ENCODE measurements around the gene COPG1. TPM values are rescaled to one million over a fixed set of nuclear protein-coding genes. Genes with fewer than 3 reads are reported as not detected.

The COPG1 gene
- total RNA-seq, 1 donor from 2014 or later: 267 TPM

DNA sequence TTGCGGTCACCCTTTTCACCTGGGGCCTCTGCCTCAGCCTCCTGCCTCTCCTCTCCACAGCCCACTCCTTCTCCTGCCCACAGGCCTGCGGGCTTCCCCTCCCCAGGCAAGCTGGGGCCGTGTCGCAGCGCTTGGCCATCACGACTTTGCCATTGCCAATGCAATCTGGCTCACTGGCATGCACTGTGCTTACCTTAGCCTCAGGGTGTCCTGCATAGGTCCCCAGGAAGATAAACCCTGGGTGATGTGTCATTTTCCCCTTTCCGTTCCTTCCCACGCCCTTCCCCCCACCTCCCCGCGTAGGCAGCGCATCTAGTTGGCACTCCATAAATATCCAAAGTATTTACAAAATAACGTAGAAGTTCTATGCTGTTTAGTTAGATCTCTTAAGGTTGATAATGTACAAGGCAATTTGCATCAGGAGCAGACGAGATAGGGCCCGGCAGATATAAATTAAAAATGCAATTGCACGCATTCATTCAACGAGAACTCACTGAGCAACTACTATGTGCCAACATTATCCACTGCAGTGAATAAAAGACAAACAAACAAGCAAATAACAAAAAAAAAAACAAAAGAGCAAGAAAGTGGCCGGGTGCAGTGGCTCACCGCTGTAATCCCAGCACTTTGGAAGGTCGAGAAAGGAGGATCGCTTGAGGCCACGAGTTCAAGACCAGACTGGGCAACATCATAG is 973 bp upstream of the COPG1 start:
- FAIRE-seq: no peak
- peaks cover 26% of the 10 kb centered on the region for H3K4me1 Mint-ChIP-seq (ENCODE audit: low read depth, unreplicated experiment)

DNA sequence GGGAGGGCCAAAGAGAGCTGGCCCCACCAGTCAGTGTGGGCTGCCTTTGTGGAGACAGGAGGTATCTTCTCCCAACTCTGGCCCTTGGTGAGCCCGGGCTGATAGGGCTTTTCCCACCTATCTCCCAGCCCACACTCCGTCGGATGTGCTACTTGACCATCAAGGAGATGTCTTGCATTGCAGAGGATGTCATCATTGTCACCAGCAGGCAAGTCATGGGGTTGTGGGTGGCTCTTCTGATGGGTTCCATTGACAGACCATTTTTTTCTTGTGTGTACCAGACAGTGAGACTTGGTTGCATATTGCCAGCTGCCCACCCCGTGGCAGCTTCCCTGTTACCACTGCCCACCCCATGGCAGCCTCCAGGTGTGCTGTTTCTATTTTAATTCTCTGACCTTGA is 3.3 kb downstream of the COPG1 start:
- Mint-ChIP-seq H3K27me3 (ENCODE audit: low read depth, unreplicated experiment) (no peaks in the 10 kb centered on the region), H3K36me3 (ENCODE audit: low read depth, unreplicated experiment) (peaks cover 21% of the 10 kb centered on the region), H3K27ac (ENCODE audit: unreplicated experiment) (no peak overlapping the region), H3K4me3 (ENCODE audit: unreplicated experiment) (peak overlapping the region; percentile 54), H3K4me1 (ENCODE audit: low read depth, unreplicated experiment) (peaks cover 21% of the 10 kb centered on the region), H3K9me3 (ENCODE audit: unreplicated experiment) (no peaks in the 10 kb centered on the region)
- no peak for TF ChIP-seq EZH2 (IDR thresholded peaks at IDR 0.05; ENCODE audit: insufficient read depth, low read length)
- TF ChIP-seq, protein P1, sequence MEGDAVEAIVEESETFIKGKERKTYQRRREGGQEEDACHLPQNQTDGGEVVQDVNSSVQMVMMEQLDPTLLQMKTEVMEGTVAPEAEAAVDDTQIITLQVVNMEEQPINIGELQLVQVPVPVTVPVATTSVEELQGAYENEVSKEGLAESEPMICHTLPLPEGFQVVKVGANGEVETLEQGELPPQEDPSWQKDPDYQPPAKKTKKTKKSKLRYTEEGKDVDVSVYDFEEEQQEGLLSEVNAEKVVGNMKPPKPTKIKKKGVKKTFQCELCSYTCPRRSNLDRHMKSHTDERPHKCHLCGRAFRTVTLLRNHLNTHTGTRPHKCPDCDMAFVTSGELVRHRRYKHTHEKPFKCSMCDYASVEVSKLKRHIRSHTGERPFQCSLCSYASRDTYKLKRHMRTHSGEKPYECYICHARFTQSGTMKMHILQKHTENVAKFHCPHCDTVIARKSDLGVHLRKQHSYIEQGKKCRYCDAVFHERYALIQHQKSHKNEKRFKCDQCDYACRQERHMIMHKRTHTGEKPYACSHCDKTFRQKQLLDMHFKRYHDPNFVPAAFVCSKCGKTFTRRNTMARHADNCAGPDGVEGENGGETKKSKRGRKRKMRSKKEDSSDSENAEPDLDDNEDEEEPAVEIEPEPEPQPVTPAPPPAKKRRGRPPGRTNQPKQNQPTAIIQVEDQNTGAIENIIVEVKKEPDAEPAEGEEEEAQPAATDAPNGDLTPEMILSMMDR (IDR thresholded peaks at IDR 0.05; ENCODE audit: insufficient read depth, low read depth, low read length): no peak
- peak overlapping the region; percentile 43 for H3K9ac ChIP-seq (ENCODE audit: low read length)
- H4K20me1 ChIP-seq (ENCODE audit: insufficient read depth, low read length): peaks cover 50% of the 10 kb centered on the region
- peaks cover 47% of the 10 kb centered on the region for H3K36me3 ChIP-seq (ENCODE audit: insufficient read depth, low read length)
- H3K4me2 ChIP-seq (ENCODE audit: low read length): peak overlapping the region; percentile 0
- H3K79me2 ChIP-seq (ENCODE audit: insufficient read depth, low read length): peaks cover 87% of the 10 kb centered on the region
- H3K27me3 ChIP-seq (ENCODE audit: insufficient read depth, low read length): no peaks in the 10 kb centered on the region
- no peak overlapping the region for H2AFZ ChIP-seq (ENCODE audit: low read depth, low read length)
- peaks cover 24% of the 10 kb centered on the region for H3K4me1 ChIP-seq (ENCODE audit: insufficient read depth, low read length)
- no peak for FAIRE-seq
- no peak overlapping the region for H3K4me3 ChIP-seq (ENCODE audit: insufficient read depth, low read depth, low read length)
- no peaks in the 10 kb centered on the region for H3K9me3 ChIP-seq (ENCODE audit: insufficient read depth, low read depth, low read length)
- no peak for DNase-seq (ENCODE audit: low read depth)
- peak overlapping the region; percentile 37 for H3K27ac ChIP-seq (ENCODE audit: low read depth, low read length)

More for the DNA sequence above, 973 bp upstream of the COPG1 start:
- TF ChIP-seq EZH2 (IDR thresholded peaks at IDR 0.05; ENCODE audit: insufficient read depth, low read length): no peak
- TF ChIP-seq, protein P1 (IDR thresholded peaks at IDR 0.05; ENCODE audit: insufficient read depth, low read depth, low read length): no peak
- peaks cover 62% of the 10 kb centered on the region for H3K79me2 ChIP-seq (ENCODE audit: insufficient read depth, low read length)
- H3K27ac ChIP-seq (ENCODE audit: low read depth, low read length): peak overlapping the region; percentile 100
- no peaks in the 10 kb centered on the region for H3K9me3 Mint-ChIP-seq (ENCODE audit: unreplicated experiment)
- H3K9me3 ChIP-seq (ENCODE audit: insufficient read depth, low read depth, low read length): no peaks in the 10 kb centered on the region
- peak overlapping the region; percentile 99 for H2AFZ ChIP-seq (ENCODE audit: low read depth, low read length)
- H4K20me1 ChIP-seq (ENCODE audit: insufficient read depth, low read length): peaks cover 18% of the 10 kb centered on the region
- H3K36me3 Mint-ChIP-seq (ENCODE audit: low read depth, unreplicated experiment): peaks cover 12% of the 10 kb centered on the region
- DNase-seq (ENCODE audit: low read depth): no peak
- peak overlapping the region; percentile 100 for H3K4me3 ChIP-seq (ENCODE audit: insufficient read depth, low read depth, low read length)
- no peaks in the 10 kb centered on the region for H3K27me3 Mint-ChIP-seq (ENCODE audit: low read depth, unreplicated experiment)
- H3K4me1 ChIP-seq (ENCODE audit: insufficient read depth, low read length): peaks cover 31% of the 10 kb centered on the region
- peak overlapping the region; percentile 99 for H3K4me3 Mint-ChIP-seq (ENCODE audit: unreplicated experiment)
- H3K36me3 ChIP-seq (ENCODE audit: insufficient read depth, low read length): peaks cover 14% of the 10 kb centered on the region
- H3K4me2 ChIP-seq (ENCODE audit: low read length): peak overlapping the region; percentile 98
- H3K9ac ChIP-seq (ENCODE audit: low read length): peak overlapping the region; percentile 100
- H3K27me3 ChIP-seq (ENCODE audit: insufficient read depth, low read length): no peaks in the 10 kb centered on the region
- peak overlapping the region; percentile 99 for H3K27ac Mint-ChIP-seq (ENCODE audit: unreplicated experiment)

All from astrocyte (in vitro differentiated cells and primary cell).